Measurements from ENCODE around the gene RBM48.
"Not testable (repeated sequence)": the region's sequence is repeated elsewhere in the genome, so short reads cannot be mapped to it uniquely, and the experiment has no call there.

DNA sequence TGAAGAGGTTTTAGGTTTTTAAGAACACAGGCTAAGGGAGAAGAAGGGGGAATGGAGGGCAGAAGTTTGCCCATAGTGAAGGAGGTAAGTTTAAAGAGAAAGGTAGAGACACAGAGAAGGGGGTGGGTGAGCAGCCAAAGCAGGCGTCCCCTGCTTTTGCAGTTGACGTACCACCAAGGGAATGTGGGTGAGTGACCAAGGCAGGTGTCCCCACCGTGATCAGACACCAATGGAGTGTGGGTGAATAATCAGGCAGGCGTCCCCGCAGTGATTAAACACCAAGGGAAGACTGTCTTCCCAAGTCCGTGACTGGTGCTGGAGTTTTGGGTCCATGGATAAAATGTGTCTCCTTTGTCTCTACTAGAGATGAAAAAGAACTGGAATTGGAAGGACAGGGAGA lies 44.4 kb upstream of the RBM48 start:
- not testable (repeated sequence) for TF ChIP-seq POLR2AphosphoS5, EP300 (IDR thresholded peaks at IDR 0.05)
- TF ChIP-seq, protein P1, sequence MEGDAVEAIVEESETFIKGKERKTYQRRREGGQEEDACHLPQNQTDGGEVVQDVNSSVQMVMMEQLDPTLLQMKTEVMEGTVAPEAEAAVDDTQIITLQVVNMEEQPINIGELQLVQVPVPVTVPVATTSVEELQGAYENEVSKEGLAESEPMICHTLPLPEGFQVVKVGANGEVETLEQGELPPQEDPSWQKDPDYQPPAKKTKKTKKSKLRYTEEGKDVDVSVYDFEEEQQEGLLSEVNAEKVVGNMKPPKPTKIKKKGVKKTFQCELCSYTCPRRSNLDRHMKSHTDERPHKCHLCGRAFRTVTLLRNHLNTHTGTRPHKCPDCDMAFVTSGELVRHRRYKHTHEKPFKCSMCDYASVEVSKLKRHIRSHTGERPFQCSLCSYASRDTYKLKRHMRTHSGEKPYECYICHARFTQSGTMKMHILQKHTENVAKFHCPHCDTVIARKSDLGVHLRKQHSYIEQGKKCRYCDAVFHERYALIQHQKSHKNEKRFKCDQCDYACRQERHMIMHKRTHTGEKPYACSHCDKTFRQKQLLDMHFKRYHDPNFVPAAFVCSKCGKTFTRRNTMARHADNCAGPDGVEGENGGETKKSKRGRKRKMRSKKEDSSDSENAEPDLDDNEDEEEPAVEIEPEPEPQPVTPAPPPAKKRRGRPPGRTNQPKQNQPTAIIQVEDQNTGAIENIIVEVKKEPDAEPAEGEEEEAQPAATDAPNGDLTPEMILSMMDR (IDR thresholded peaks at IDR 0.05): not testable (repeated sequence)
